ENCODE data around the gene SOD2.

DNA sequence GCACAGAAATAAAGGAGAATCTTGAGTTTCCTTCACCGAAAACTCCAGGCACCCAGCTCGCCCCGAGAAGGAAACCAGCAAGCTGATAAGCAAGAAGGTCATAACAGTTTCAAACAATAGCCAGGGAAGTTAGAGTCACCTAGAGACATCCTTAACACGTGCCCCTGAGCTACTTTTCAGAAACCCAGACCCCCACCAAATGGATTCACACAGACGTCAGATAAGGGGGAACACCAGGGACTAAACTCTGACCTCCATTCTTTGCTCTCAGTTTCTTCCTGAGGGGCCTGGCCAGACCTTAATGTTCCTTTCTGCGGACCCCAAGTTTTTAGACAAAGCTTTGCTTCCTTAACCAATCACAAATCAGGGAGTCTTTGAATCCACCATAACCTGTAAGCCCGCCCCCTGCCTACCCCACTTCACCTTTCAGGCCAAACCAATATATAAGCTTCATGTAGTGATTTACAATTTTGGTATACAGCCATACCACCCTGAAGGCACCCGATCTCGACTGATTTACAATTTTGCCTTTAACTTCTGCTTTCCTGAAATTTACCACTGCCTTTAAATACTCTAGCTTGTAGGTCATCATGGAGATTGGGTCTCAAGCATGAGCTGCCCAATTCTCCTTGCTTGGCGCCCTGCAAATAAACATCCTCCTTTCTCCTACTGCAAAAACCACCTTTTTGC, 11.7 kb downstream of the SOD2 start:
- no peak for TF ChIP-seq CTCF (IDR thresholded peaks at IDR 0.05)
- no peak for TF ChIP-seq POLR2A (IDR thresholded peaks at IDR 0.05)
